ENCODE results near the gene NOTCH4.
A peak's percentile ranks its signal among the peaks of the same experiment; 100 is the strongest.

The NOTCH4 gene

GRCh38 chr6:32164295-32164694 is 59.6 kb downstream of the NOTCH4 start, which contains the start of gene EGFL8:
EGFL8 (plus strand) TSS chr6:32164595; CDS start chr6:32166166, 1,571 bp downstream.
- no peak within 1 kb of the TSS for H3K27ac ChIP-seq
- no peak for TF ChIP-seq CTCF (IDR thresholded peaks at IDR 0.05)
- no peak for TF ChIP-seq ZFX (IDR thresholded peaks at IDR 0.05; ENCODE audit: borderline replicate concordance)

GRCh38 chr6:32163559-32164258 is 60.2 kb downstream of the NOTCH4 start:
- no peak for TF ChIP-seq CTCF (IDR thresholded peaks at IDR 0.05)
- TF ChIP-seq ZFX (IDR thresholded peaks at IDR 0.05; ENCODE audit: borderline replicate concordance), result no peak
- no peak overlapping the region for H3K27ac ChIP-seq

- no peak for TF ChIP-seq CTCF (IDR thresholded peaks at IDR 0.05)
- TF ChIP-seq ZFX (IDR thresholded peaks at IDR 0.05; ENCODE audit: borderline replicate concordance), result no peak
These were observed 65.8 kb downstream of the NOTCH4 start for GRCh38 chr6:32158052-32158451.

GRCh38 chr6:32156891-32157290 is 67.0 kb downstream of the NOTCH4 start:
- H3K27ac ChIP-seq, result no peak overlapping the region

More at GRCh38 chr6:32158052-32158451, 65.8 kb downstream of the NOTCH4 start:
- H3K27ac ChIP-seq, result no peak overlapping the region

GRCh38 chr6:32154514-32155161 is 69.2 kb downstream of the NOTCH4 start:
- TF ChIP-seq ZFX (IDR thresholded peaks at IDR 0.05; ENCODE audit: borderline replicate concordance) (no peak), CTCF (IDR thresholded peaks at IDR 0.05) (peak; percentile 83)
- H3K27ac ChIP-seq, result peak overlapping the region; percentile 86

More at GRCh38 chr6:32156891-32157290, 67.0 kb downstream of the NOTCH4 start:
- TF ChIP-seq CTCF (IDR thresholded peaks at IDR 0.05) (no peak), ZFX (IDR thresholded peaks at IDR 0.05; ENCODE audit: borderline replicate concordance) (no peak)

- no peak for TF ChIP-seq ZFX (IDR thresholded peaks at IDR 0.05; ENCODE audit: borderline replicate concordance)
- TF ChIP-seq CTCF (IDR thresholded peaks at IDR 0.05), result no peak
- peak within 1 kb of the TSS; percentile 86 for H3K27ac ChIP-seq
These were observed 70.0 kb downstream of the NOTCH4 start, which contains the start of gene PPT2 for GRCh38 chr6:32153564-32154513. PPT2 (plus strand) TSS chr6:32154141; CDS start chr6:32154595, 454 bp downstream.

Data from 22Rv1 (cell line).